ENCODE data around the gene CSNK1E.

The CSNK1E gene

GRCh38 chr22:38269466-38269865 lies 47.8 kb downstream of the CSNK1E start:
- DNase-seq (ENCODE audit: low read depth): no peak
- Histone ChIP-seq H3K4me1 (ENCODE audit: control insufficient read depth, insufficient read depth, low read length) (peaks cover 45% of the 10 kb centered on the region), H3K27me3 (replicated peaks; ENCODE audit: control insufficient read depth, insufficient read depth, low read length) (no peaks in the 10 kb centered on the region), H3K4me3 (ENCODE audit: low read length) (no peak overlapping the region), H3K9ac (ENCODE audit: low read length) (no peak overlapping the region), H3K36me3 (ENCODE audit: control insufficient read depth, insufficient read depth, low read length, severe bottlenecking) (peaks cover 3% of the 10 kb centered on the region), H3K9me3 (ENCODE audit: control insufficient read depth, low read length) (no peaks in the 10 kb centered on the region)

GRCh38 chr22:38267086-38267485 lies 50.1 kb downstream of the CSNK1E start:
- Histone ChIP-seq H3K36me3 (ENCODE audit: control insufficient read depth, insufficient read depth, low read length, severe bottlenecking) (peaks cover 13% of the 10 kb centered on the region), H3K9me3 (ENCODE audit: control insufficient read depth, low read length) (no peaks in the 10 kb centered on the region), H3K4me3 (ENCODE audit: low read length) (no peak overlapping the region), H3K27me3 (replicated peaks; ENCODE audit: control insufficient read depth, insufficient read depth, low read length) (no peaks in the 10 kb centered on the region), H3K4me1 (ENCODE audit: control insufficient read depth, insufficient read depth, low read length) (peaks cover 50% of the 10 kb centered on the region), H3K9ac (ENCODE audit: low read length) (no peak overlapping the region)
- DNase-seq (ENCODE audit: low read depth): no peak

GRCh38 chr22:38266120-38266519 lies 51.1 kb downstream of the CSNK1E start:
- H3K27me3 ChIP-seq (replicated peaks; ENCODE audit: control insufficient read depth, insufficient read depth, low read length): no peaks in the 10 kb centered on the region
- no peak overlapping the region for H3K9ac ChIP-seq (ENCODE audit: low read length)
- H3K36me3 ChIP-seq (ENCODE audit: control insufficient read depth, insufficient read depth, low read length, severe bottlenecking): peaks cover 13% of the 10 kb centered on the region
- H3K4me1 ChIP-seq (ENCODE audit: control insufficient read depth, insufficient read depth, low read length): peaks cover 50% of the 10 kb centered on the region
- no peaks in the 10 kb centered on the region for H3K9me3 ChIP-seq (ENCODE audit: control insufficient read depth, low read length)
- no peak for DNase-seq (ENCODE audit: low read depth)
- H3K4me3 ChIP-seq (ENCODE audit: low read length): no peak overlapping the region

GRCh38 chr22:38264322-38264843 lies 52.9 kb downstream of the CSNK1E start:
- Histone ChIP-seq H3K27me3 (replicated peaks; ENCODE audit: control insufficient read depth, insufficient read depth, low read length) (no peaks in the 10 kb centered on the region), H3K4me1 (ENCODE audit: control insufficient read depth, insufficient read depth, low read length) (peaks cover 43% of the 10 kb centered on the region), H3K36me3 (ENCODE audit: control insufficient read depth, insufficient read depth, low read length, severe bottlenecking) (peaks cover 13% of the 10 kb centered on the region), H3K9me3 (ENCODE audit: control insufficient read depth, low read length) (no peaks in the 10 kb centered on the region), H3K4me3 (ENCODE audit: low read length) (no peak overlapping the region), H3K9ac (ENCODE audit: low read length) (no peak overlapping the region)
- DNase-seq (ENCODE audit: low read depth): no peak

- H3K9ac ChIP-seq (ENCODE audit: low read length): peak overlapping the region; percentile 8
- H3K9me3 ChIP-seq (ENCODE audit: control insufficient read depth, low read length): no peaks in the 10 kb centered on the region
- H3K4me3 ChIP-seq (ENCODE audit: low read length): peak overlapping the region; percentile 77
- no peak for DNase-seq (ENCODE audit: low read depth)
- peaks cover 10% of the 10 kb centered on the region for H3K36me3 ChIP-seq (ENCODE audit: control insufficient read depth, insufficient read depth, low read length, severe bottlenecking)
- no peaks in the 10 kb centered on the region for H3K27me3 ChIP-seq (replicated peaks; ENCODE audit: control insufficient read depth, insufficient read depth, low read length)
- H3K4me1 ChIP-seq (ENCODE audit: control insufficient read depth, insufficient read depth, low read length): peaks cover 50% of the 10 kb centered on the region
Measured at GRCh38 chr22:38262051-38262795, 55.0 kb downstream of the CSNK1E start.

- H3K4me3 ChIP-seq (ENCODE audit: low read length): peak overlapping the region; percentile 77
- H3K9ac ChIP-seq (ENCODE audit: low read length): peak overlapping the region; percentile 82
- no peaks in the 10 kb centered on the region for H3K9me3 ChIP-seq (ENCODE audit: control insufficient read depth, low read length)
- peak; percentile 53 for DNase-seq (ENCODE audit: low read depth)
- H3K4me1 ChIP-seq (ENCODE audit: control insufficient read depth, insufficient read depth, low read length): peaks cover 58% of the 10 kb centered on the region
- H3K27me3 ChIP-seq (replicated peaks; ENCODE audit: control insufficient read depth, insufficient read depth, low read length): no peaks in the 10 kb centered on the region
- H3K36me3 ChIP-seq (ENCODE audit: control insufficient read depth, insufficient read depth, low read length, severe bottlenecking): peaks cover 10% of the 10 kb centered on the region
Measured at GRCh38 chr22:38260761-38261681, 56.2 kb downstream of the CSNK1E start.

- Histone ChIP-seq H3K9ac (ENCODE audit: low read length) (no peak overlapping the region), H3K4me1 (ENCODE audit: control insufficient read depth, insufficient read depth, low read length) (peaks cover 52% of the 10 kb centered on the region), H3K4me3 (ENCODE audit: low read length) (no peak overlapping the region), H3K9me3 (ENCODE audit: control insufficient read depth, low read length) (no peaks in the 10 kb centered on the region), H3K36me3 (ENCODE audit: control insufficient read depth, insufficient read depth, low read length, severe bottlenecking) (peaks cover 9% of the 10 kb centered on the region), H3K27me3 (replicated peaks; ENCODE audit: control insufficient read depth, insufficient read depth, low read length) (no peaks in the 10 kb centered on the region)
- DNase-seq (ENCODE audit: low read depth): no peak
Measured at GRCh38 chr22:38259370-38259769, 57.9 kb downstream of the CSNK1E start.

- H3K4me1 ChIP-seq (ENCODE audit: control insufficient read depth, insufficient read depth, low read length): peaks cover 48% of the 10 kb centered on the region
- H3K27me3 ChIP-seq (replicated peaks; ENCODE audit: control insufficient read depth, insufficient read depth, low read length): no peaks in the 10 kb centered on the region
- H3K9ac ChIP-seq (ENCODE audit: low read length): no peak overlapping the region
- no peak for DNase-seq (ENCODE audit: low read depth)
- peaks cover 5% of the 10 kb centered on the region for H3K36me3 ChIP-seq (ENCODE audit: control insufficient read depth, insufficient read depth, low read length, severe bottlenecking)
- H3K9me3 ChIP-seq (ENCODE audit: control insufficient read depth, low read length): no peaks in the 10 kb centered on the region
- no peak overlapping the region for H3K4me3 ChIP-seq (ENCODE audit: low read length)
Measured at GRCh38 chr22:38258895-38259294, 58.3 kb downstream of the CSNK1E start.

- Histone ChIP-seq H3K4me3 (ENCODE audit: low read length) (peak overlapping the region; percentile 75), H3K4me1 (ENCODE audit: control insufficient read depth, insufficient read depth, low read length) (peaks cover 48% of the 10 kb centered on the region), H3K27me3 (replicated peaks; ENCODE audit: control insufficient read depth, insufficient read depth, low read length) (no peaks in the 10 kb centered on the region), H3K9ac (ENCODE audit: low read length) (peak overlapping the region; percentile 86), H3K36me3 (ENCODE audit: control insufficient read depth, insufficient read depth, low read length, severe bottlenecking) (no peaks in the 10 kb centered on the region), H3K9me3 (ENCODE audit: control insufficient read depth, low read length) (no peaks in the 10 kb centered on the region)
- DNase-seq (ENCODE audit: low read depth): peak; percentile 20
Measured at GRCh38 chr22:38257650-38258250, 59.5 kb downstream of the CSNK1E start.

GRCh38 chr22:38257181-38257580 lies 60.1 kb downstream of the CSNK1E start:
- Histone ChIP-seq H3K4me3 (ENCODE audit: low read length) (peak overlapping the region; percentile 75), H3K9ac (ENCODE audit: low read length) (peak overlapping the region; percentile 86), H3K9me3 (ENCODE audit: control insufficient read depth, low read length) (no peaks in the 10 kb centered on the region), H3K4me1 (ENCODE audit: control insufficient read depth, insufficient read depth, low read length) (peaks cover 43% of the 10 kb centered on the region), H3K36me3 (ENCODE audit: control insufficient read depth, insufficient read depth, low read length, severe bottlenecking) (no peaks in the 10 kb centered on the region), H3K27me3 (replicated peaks; ENCODE audit: control insufficient read depth, insufficient read depth, low read length) (no peaks in the 10 kb centered on the region)
- DNase-seq (ENCODE audit: low read depth): peak; percentile 83

- no peak overlapping the region for H3K4me3 ChIP-seq (ENCODE audit: low read length)
- H3K4me1 ChIP-seq (ENCODE audit: control insufficient read depth, insufficient read depth, low read length): peaks cover 35% of the 10 kb centered on the region
- no peak overlapping the region for H3K9ac ChIP-seq (ENCODE audit: low read length)
- no peak for DNase-seq (ENCODE audit: low read depth)
- H3K27me3 ChIP-seq (replicated peaks; ENCODE audit: control insufficient read depth, insufficient read depth, low read length): no peaks in the 10 kb centered on the region
- no peaks in the 10 kb centered on the region for H3K9me3 ChIP-seq (ENCODE audit: control insufficient read depth, low read length)
- H3K36me3 ChIP-seq (ENCODE audit: control insufficient read depth, insufficient read depth, low read length, severe bottlenecking): no peaks in the 10 kb centered on the region
Measured at GRCh38 chr22:38255697-38256096, 61.5 kb downstream of the CSNK1E start.
